H1 (cell line): Measurements from ENCODE around the gene DERL3. TPM values are rescaled to one million over a fixed set of nuclear protein-coding genes. Genes with fewer than 3 reads are reported as not detected.

Experiments
- CEBPB ChIP-seq: IDR thresholded peaks from 2 replicates; pipeline ENCODE4 v1.6.1; 2012; ENCODE audit warnings: low read depth, low read length
- POLR2AphosphoS5 ChIP-seq: IDR thresholded peaks from 2 replicates; pipeline ENCODE4 v1.6.1; 2011; ENCODE audit warnings: low read depth, low read length
- SP2 ChIP-seq: IDR thresholded peaks from 2 replicates; pipeline ENCODE4 v1.6.1; 2012; ENCODE audit warnings: mild to moderate bottlenecking, low read length, inconsistent platforms
- TAF7 ChIP-seq: optimal IDR thresholded peaks from 2 replicates; pipeline ENCODE3; 2011; ENCODE audit warnings: low read depth, mild to moderate bottlenecking, inconsistent platforms, low read length, moderate library complexity, borderline replicate concordance
- polyA plus RNA-seq, 7 experiments: library from polyadenylated mRNA; depleted of rRNA in 3 of 7; stranded (reverse) in 5 of 7; unstranded in 2 of 7; fragments of >200 nt in 5 of 7; fragments of 200-250 nt in 2 of 7; gene quantifications; 1 replicate in 5 of 7; 2 replicates in 1 of 7; 4 replicates in 1 of 7; pipeline versions ENCODE4 v1.2.1 to v1.2.3, GENCODE V29; 2011 to 2013; ENCODE audit warnings: missing spikeins in 2 of 7, mixed read lengths in 2 of 7
- total RNA-seq: library from RNA; stranded (reverse); fragmentation: NEBNext Ultra II Directional; extraction: Animal tissue kit (Norgen Biotek cat#: 25700); gene quantifications from 2 replicates; pipeline ENCODE4 v1.2.1, GENCODE V29; 2021
- TF ChIP-seq, protein P1 (sequence below), 3 experiments: IDR thresholded peaks; 1 replicate in 2 of 3; 2 replicates in 1 of 3; pipeline versions ENCODE4 v1.5.1 to v1.6.1; 2011; ENCODE audit warnings: low read length in 3 of 3, mild to moderate bottlenecking in 3 of 3, inconsistent platforms in 2 of 3, low read depth in 1 of 3, moderate library complexity in 1 of 3; ENCODE audit not compliant: insufficient read depth in 1 of 3; ENCODE audit errors: control extremely low read depth in 1 of 3

The DERL3 gene
- total and polyA plus RNA-seq, 2 of the 8 experiments (the other 6 are each of a cell fraction or from before 2014, with no cell fraction given), result 8.7 to 19.5 TPM

DNA sequence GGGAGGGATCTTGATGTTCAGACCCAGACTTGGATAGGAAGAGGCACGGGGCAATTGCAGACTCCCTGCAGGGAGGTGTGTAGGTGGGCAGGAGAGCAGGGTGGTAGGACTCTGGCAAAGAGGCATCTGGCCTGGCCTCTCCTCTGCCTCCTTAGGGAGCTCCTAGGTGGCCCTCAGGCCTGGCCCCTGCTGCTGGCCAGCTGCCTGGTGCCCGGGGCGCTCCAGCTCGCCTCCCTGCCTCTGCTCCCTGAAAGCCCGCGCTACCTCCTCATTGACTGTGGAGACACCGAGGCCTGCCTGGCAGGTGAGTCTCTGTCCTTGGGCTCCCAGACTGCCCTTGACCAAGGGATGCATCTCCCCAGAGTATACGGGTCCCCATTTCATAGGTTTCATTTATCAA, 38.8 kb upstream of the DERL3 start (continued):
- TF ChIP-seq POLR2AphosphoS5 (no peak), SP2 (no peak), CEBPB (no peak), TAF7 (no peak)
- TF ChIP-seq, protein P1, sequence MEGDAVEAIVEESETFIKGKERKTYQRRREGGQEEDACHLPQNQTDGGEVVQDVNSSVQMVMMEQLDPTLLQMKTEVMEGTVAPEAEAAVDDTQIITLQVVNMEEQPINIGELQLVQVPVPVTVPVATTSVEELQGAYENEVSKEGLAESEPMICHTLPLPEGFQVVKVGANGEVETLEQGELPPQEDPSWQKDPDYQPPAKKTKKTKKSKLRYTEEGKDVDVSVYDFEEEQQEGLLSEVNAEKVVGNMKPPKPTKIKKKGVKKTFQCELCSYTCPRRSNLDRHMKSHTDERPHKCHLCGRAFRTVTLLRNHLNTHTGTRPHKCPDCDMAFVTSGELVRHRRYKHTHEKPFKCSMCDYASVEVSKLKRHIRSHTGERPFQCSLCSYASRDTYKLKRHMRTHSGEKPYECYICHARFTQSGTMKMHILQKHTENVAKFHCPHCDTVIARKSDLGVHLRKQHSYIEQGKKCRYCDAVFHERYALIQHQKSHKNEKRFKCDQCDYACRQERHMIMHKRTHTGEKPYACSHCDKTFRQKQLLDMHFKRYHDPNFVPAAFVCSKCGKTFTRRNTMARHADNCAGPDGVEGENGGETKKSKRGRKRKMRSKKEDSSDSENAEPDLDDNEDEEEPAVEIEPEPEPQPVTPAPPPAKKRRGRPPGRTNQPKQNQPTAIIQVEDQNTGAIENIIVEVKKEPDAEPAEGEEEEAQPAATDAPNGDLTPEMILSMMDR (IDR thresholded peaks at IDR 0.05; ENCODE audit: control extremely low read depth in 1 of 3, insufficient read depth in 1 of 3, low read depth in 1 of 3, low read length in 3 of 3), result no peak
